Endodermal cell (in vitro differentiated cells): ENCODE measurements around the gene CTNNA2. TPM values are rescaled to one million over a fixed set of nuclear protein-coding genes. Genes with fewer than 3 reads are reported as not detected.
A peak's percentile ranks its signal among the peaks of the same experiment; 100 is the strongest.

ENCODE experiments used
- DNase-seq: peaks from one replicate; pipeline ENCODE4 v3.0.0-alpha.2; 2017
- H3K27ac ChIP-seq: 2 replicates; pipeline ENCODE4 v1.5.1; 2013; ENCODE audit warnings: mild to moderate bottlenecking, low read depth, low read length, moderate library complexity
- H3K27me3 ChIP-seq: 2 replicates; pipeline ENCODE4 v1.6.1; 2013; ENCODE audit warnings: mild to moderate bottlenecking, low read length, moderate library complexity; ENCODE audit not compliant: insufficient read depth, control insufficient read depth, poor library complexity, severe bottlenecking
- H3K36me3 ChIP-seq: 2 replicates; pipeline ENCODE4 v1.7.0; 2013; ENCODE audit warnings: mild to moderate bottlenecking, low read length, moderate library complexity; ENCODE audit not compliant: control insufficient read depth, insufficient read depth
- H3K4me1 ChIP-seq: one replicate; pipeline ENCODE4 v1.7.0; 2013; ENCODE audit warnings: low read length; ENCODE audit not compliant: control insufficient read depth, insufficient read depth
- H3K4me3 ChIP-seq: 2 replicates; pipeline ENCODE4 v1.5.1; 2013; ENCODE audit warnings: mild to moderate bottlenecking, low read length, moderate library complexity
- H3K9ac ChIP-seq: 2 replicates; pipeline ENCODE4 v1.6.1; 2013; ENCODE audit warnings: mild to moderate bottlenecking, low read length, moderate library complexity; ENCODE audit not compliant: poor library complexity, severe bottlenecking; ENCODE audit errors: extremely low read depth
- H3K9me3 ChIP-seq: 2 replicates; pipeline ENCODE4 v1.6.1; 2013; ENCODE audit warnings: mild to moderate bottlenecking, low read length, moderate library complexity; ENCODE audit not compliant: control insufficient read depth
- H3K27ac Mint-ChIP-seq: 2 replicates; pipeline ENCODE4 v1.8.0; 2020; ENCODE audit warnings: mixed read lengths
- H3K27me3 Mint-ChIP-seq: 2 replicates; pipeline ENCODE4 v1.8.0; 2021; ENCODE audit warnings: mild to moderate bottlenecking, mixed read lengths; ENCODE audit not compliant: insufficient read depth
- H3K36me3 Mint-ChIP-seq: 2 replicates; pipeline ENCODE4 v1.8.0; 2020; ENCODE audit warnings: low read depth, mixed read lengths
- H3K4me1 Mint-ChIP-seq: 2 replicates; pipeline ENCODE4 v1.8.0; 2020; ENCODE audit warnings: mixed read lengths
- H3K4me3 Mint-ChIP-seq: 2 replicates; pipeline ENCODE4 v1.8.0; 2020; ENCODE audit warnings: mild to moderate bottlenecking, moderate library complexity, mixed read lengths
- H3K9me3 Mint-ChIP-seq: 2 replicates; pipeline ENCODE4 v1.8.0; 2020; ENCODE audit warnings: mild to moderate bottlenecking, mixed read lengths
- WGBS, 2 experiments: methylation state at CpG; one replicate each; pipeline versions ENCODE4 v1.1.5 to v1.1.7; 2013; ENCODE audit warnings: missing lambda C conversion rate in 2 of 2, mixed read lengths in 1 of 2; ENCODE audit not compliant: insufficient coverage in 1 of 2, insufficient read length in 1 of 2; 5-methylcytosine and 5-hydroxymethylcytosine counted together
- total RNA-seq, 2 donors: library from RNA; stranded (reverse); fragmentation: NEBNext Ultra II Directional in 1 of 2; extraction: Animal tissue kit (Norgen Biotek cat#: 25700) in 1 of 2; gene quantifications; 2 replicates in 1 of 2; 3 replicates in 1 of 2; pipeline ENCODE4 v1.2.1, GENCODE V29; 2021
- TF ChIP-seq, protein P1 (sequence below): fragments of 200-600 bp; sonication (generic); conservative IDR thresholded peaks from 2 replicates; pipeline ENCODE4 v1.5.0; 2021; ENCODE audit warnings: antibody characterized with exemption, mild to moderate bottlenecking

CTNNA2 gene
- total RNA-seq, 2 donors from 2014 or later = 7.7 to 9.8 TPM

DNA sequence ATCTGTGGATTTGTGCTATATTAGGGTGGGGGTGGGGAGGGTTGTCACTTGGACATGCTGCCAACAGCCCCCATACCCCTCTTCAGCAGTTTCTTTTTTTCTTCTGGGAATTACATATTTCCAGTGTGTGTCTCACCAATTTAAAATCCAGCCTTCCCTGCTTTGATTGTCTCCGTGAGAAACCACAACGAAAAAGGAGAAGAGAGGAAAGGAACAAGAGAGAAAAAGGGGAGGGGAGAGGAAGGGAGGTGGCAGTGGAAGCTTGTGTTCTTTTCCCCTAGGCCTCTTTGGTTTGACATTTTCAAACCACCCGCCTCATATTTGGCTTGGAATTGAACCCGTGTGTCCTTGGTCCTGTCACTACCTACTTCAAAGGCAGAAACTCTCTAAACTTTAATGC lies 860 bp downstream of the CTNNA2 start:
- no peaks in the 10 kb centered on the region for H3K9me3 ChIP-seq
- H3K4me1 Mint-ChIP-seq = peaks cover 9% of the 10 kb centered on the region
- H3K9me3 Mint-ChIP-seq = no peaks in the 10 kb centered on the region
- peaks cover 44% of the 10 kb centered on the region for H3K27me3 Mint-ChIP-seq
- no peaks in the 10 kb centered on the region for H3K36me3 Mint-ChIP-seq
- 69 to 100% methylated on average over 1 to 4 of the region's 4 CpGs for WGBS, 2 experiments
- no peaks in the 10 kb centered on the region for H3K4me1 ChIP-seq
- H3K4me3 Mint-ChIP-seq = peak overlapping the region; percentile 64
- H3K4me3 ChIP-seq = no peak overlapping the region
- H3K27ac Mint-ChIP-seq = no peak overlapping the region
- H3K27ac ChIP-seq = no peak overlapping the region
- no peak overlapping the region for H3K9ac ChIP-seq
- H3K36me3 ChIP-seq = no peaks in the 10 kb centered on the region
- no peak for DNase-seq
- peaks cover 33% of the 10 kb centered on the region for H3K27me3 ChIP-seq
- TF ChIP-seq, protein P1, sequence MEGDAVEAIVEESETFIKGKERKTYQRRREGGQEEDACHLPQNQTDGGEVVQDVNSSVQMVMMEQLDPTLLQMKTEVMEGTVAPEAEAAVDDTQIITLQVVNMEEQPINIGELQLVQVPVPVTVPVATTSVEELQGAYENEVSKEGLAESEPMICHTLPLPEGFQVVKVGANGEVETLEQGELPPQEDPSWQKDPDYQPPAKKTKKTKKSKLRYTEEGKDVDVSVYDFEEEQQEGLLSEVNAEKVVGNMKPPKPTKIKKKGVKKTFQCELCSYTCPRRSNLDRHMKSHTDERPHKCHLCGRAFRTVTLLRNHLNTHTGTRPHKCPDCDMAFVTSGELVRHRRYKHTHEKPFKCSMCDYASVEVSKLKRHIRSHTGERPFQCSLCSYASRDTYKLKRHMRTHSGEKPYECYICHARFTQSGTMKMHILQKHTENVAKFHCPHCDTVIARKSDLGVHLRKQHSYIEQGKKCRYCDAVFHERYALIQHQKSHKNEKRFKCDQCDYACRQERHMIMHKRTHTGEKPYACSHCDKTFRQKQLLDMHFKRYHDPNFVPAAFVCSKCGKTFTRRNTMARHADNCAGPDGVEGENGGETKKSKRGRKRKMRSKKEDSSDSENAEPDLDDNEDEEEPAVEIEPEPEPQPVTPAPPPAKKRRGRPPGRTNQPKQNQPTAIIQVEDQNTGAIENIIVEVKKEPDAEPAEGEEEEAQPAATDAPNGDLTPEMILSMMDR = no peak

DNA sequence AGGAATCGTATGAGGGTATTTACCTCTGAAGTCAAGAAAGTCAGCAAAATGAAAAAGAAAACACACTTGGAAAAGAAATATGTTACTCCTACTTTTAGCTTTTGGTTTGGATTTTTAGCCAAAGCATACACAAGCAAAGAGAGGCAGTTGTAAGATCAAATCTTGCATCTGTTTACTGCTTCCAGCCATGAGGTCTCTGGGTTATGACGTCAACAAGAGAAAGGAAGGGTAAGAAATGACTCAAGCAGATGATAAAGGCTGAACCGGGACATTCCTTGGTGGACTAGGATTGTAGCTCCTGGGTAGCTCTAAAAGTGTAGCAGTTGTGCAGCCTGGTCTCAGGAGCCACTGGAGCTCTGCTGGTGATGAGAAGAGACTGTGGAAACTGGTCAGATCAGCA lies 16.8 kb downstream of the CTNNA2 start:
- no peak overlapping the region for H3K27ac Mint-ChIP-seq
- no peak for DNase-seq
- H3K4me1 Mint-ChIP-seq = no peaks in the 10 kb centered on the region
- H3K27ac ChIP-seq = no peak overlapping the region
- no peaks in the 10 kb centered on the region for H3K9me3 ChIP-seq
- H3K27me3 ChIP-seq = no peaks in the 10 kb centered on the region
- H3K36me3 ChIP-seq = no peaks in the 10 kb centered on the region
- no peaks in the 10 kb centered on the region for H3K36me3 Mint-ChIP-seq
- TF ChIP-seq, protein P1 = no peak
- 90 to 94% methylated on average over 3 of the region's 3 CpGs for WGBS, 2 experiments
- H3K4me3 ChIP-seq = no peak overlapping the region
- no peaks in the 10 kb centered on the region for H3K27me3 Mint-ChIP-seq
- H3K4me1 ChIP-seq = no peaks in the 10 kb centered on the region
- no peak overlapping the region for H3K9ac ChIP-seq
- H3K9me3 Mint-ChIP-seq = no peaks in the 10 kb centered on the region
- no peak overlapping the region for H3K4me3 Mint-ChIP-seq

DNA sequence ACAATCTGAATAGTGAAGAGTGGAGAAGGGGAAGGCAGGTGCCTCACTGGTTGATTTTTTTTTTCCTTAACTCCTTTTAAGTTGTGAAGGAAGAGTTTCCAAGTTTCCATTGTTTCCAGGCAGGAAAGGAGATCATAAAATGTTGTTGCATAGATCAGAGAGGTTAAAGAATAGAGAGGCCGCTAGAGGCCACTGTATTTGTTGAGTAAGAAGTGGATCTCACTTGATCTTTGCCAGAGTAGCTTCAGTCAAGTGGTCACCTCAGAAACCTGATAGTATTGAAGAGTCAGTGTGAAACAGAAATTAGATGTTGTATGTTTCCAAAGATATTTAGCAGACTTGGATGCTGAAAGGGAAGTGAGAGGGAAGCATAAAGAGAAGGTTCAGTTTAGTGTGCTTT lies 17.6 kb downstream of the CTNNA2 start:
- Histone ChIP-seq H3K27ac (no peak overlapping the region), H3K9ac (no peak overlapping the region), H3K4me1 (no peaks in the 10 kb centered on the region), H3K9me3 (no peaks in the 10 kb centered on the region), H3K36me3 (no peaks in the 10 kb centered on the region), H3K27me3 (no peaks in the 10 kb centered on the region), H3K4me3 (no peak overlapping the region)
- 8 to 11% methylated on average over 1 of the region's 1 CpG for WGBS, 2 experiments
- Mint-ChIP-seq H3K27me3 (no peaks in the 10 kb centered on the region), H3K4me3 (no peak overlapping the region), H3K9me3 (no peaks in the 10 kb centered on the region), H3K27ac (no peak overlapping the region), H3K4me1 (no peaks in the 10 kb centered on the region), H3K36me3 (no peaks in the 10 kb centered on the region)
- no peak for DNase-seq
- TF ChIP-seq, protein P1 = peak; percentile 74
